Measurements from ENCODE around the gene OR2C3. TPM values are rescaled to one million over a fixed set of nuclear protein-coding genes. Genes with fewer than 3 reads are reported as not detected.

OR2C3 gene
- total and polyA plus RNA-seq, 2 of the 8 experiments (the other 6 are each of a cell fraction or from before 2014, with no cell fraction given) = not detected

DNA sequence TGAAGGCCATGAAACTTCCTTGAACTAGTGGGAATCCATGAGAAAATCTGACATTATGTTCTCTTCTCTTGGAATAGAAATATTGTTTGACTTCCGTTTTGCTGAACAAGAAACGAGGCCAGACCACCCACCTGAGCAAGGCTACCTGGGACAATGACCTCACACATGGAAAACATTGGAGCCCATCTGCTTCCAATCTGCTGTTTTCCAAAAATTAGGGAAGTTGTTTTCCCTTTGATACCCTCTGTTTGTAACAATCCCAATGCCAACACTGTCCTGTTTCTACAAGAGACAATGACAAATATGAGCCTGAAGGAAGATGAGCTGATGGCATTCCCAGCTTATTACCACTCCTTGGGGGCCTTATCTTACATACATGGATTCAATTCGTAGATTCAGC is 29.4 kb downstream of the OR2C3 start:
- Histone ChIP-seq H3K18ac (ENCODE audit: extremely low read depth, low read length) (no peak overlapping the region), H3K4ac (replicated peaks; ENCODE audit: insufficient read length, low read depth, low read length) (no peak overlapping the region), H3K27me3 (replicated peaks in 1 of 4; ENCODE audit: control insufficient read depth in 3 of 4, extremely low read depth in 1 of 4, insufficient read depth in 3 of 4, low read length in 3 of 4) (no peaks in the 10 kb centered on the region), H3K4me2 (ENCODE audit: insufficient read depth in 1 of 2, low read depth in 2 of 2, low read length in 2 of 2) (no peak overlapping the region), H2AK5ac (ENCODE audit: low read depth, low read length) (no peak overlapping the region), H4K91ac (replicated peaks; ENCODE audit: insufficient read length, low read length) (no peak overlapping the region), H2AFZ (ENCODE audit: low read length) (no peak overlapping the region), H3K23me2 (ENCODE audit: low read depth, low read length) (no peaks in the 10 kb centered on the region), H3K14ac (ENCODE audit: insufficient read length) (no peak overlapping the region), H3K27ac (ENCODE audit: low read depth, low read length) (no peak overlapping the region), H4K5ac (ENCODE audit: insufficient read length, low read depth, low read length) (no peak overlapping the region), H3K9ac (replicated peaks in 1 of 4; ENCODE audit: extremely low read depth in 1 of 4, low read depth in 3 of 4, low read length in 3 of 4) (no peak overlapping the region), H2BK12ac (ENCODE audit: low read depth, low read length) (no peak overlapping the region), H2BK20ac (ENCODE audit: low read length) (no peak overlapping the region), H3K9me3 (ENCODE audit: insufficient read depth in 2 of 2, low read depth in 1 of 2, low read length in 1 of 2) (no peaks in the 10 kb centered on the region), H2BK15ac (ENCODE audit: low read length) (no peak overlapping the region), H3K79me1 (ENCODE audit: low read depth, low read length) (no peaks in the 10 kb centered on the region), H3K4me3 (ENCODE audit: extremely low read depth in 1 of 4, insufficient read depth in 2 of 4, low read depth in 3 of 4, low read length in 4 of 4) (no peak overlapping the region), H3K4me1 (replicated peaks in 1 of 4; ENCODE audit: control insufficient read depth in 3 of 4, insufficient read depth in 4 of 4, low read length in 3 of 4) (no peaks in the 10 kb centered on the region), H2BK5ac (ENCODE audit: low read depth, low read length) (no peak overlapping the region), H4K20me1 (replicated peaks in 1 of 2; ENCODE audit: control insufficient read depth in 1 of 2, insufficient read depth in 2 of 2, low read length in 2 of 2) (no peaks in the 10 kb centered on the region), H3K23ac (ENCODE audit: insufficient read length) (no peak overlapping the region), H3K79me2 (ENCODE audit: control insufficient read depth in 1 of 2, insufficient read depth in 2 of 2, low read length in 2 of 2) (no peaks in the 10 kb centered on the region), H3K56ac (replicated peaks; ENCODE audit: insufficient read length, low read depth, low read length) (no peak overlapping the region), H2BK120ac (replicated peaks; ENCODE audit: low read depth, low read length) (no peak overlapping the region), H4K8ac (ENCODE audit: extremely low read depth, insufficient read depth, low read length) (no peak overlapping the region), H3K36me3 (ENCODE audit: control insufficient read depth in 2 of 4, insufficient read depth in 4 of 4, low read length in 3 of 4) (no peaks in the 10 kb centered on the region)
- FAIRE-seq (no peak), DNase-seq (ENCODE audit: low read depth in 1 of 2, low spot score in 2 of 2) (no peak)
- ChIA-PET POLR2A (ENCODE audit: partially characterized antibody) (no interaction called here), CTCF (ENCODE audit: partially characterized antibody) (no interaction called here)
- WGBS, 2 experiments (ENCODE audit: extremely low coverage in 1 of 2, insufficient coverage in 1 of 2, insufficient read length in 1 of 2, insufficient replicate concordance in 2 of 2, low coverage in 1 of 2, low lambda C conversion rate in 2 of 2, missing lambda C conversion rate in 1 of 2) = 54% methylated on average over 3 of the region's 3 CpGs; no CpG with 5 or more reads in 1 of the 2 experiments
- TF ChIP-seq EZH2 (IDR thresholded peaks at IDR 0.05; ENCODE audit: low read depth, low read length, severe bottlenecking) (no peak), CHD2 (IDR thresholded peaks at IDR 0.05; ENCODE audit: low read length) (no peak), JUND (IDR thresholded peaks at IDR 0.05; ENCODE audit: low read length) (no peak), YY1 (IDR thresholded peaks at IDR 0.05; ENCODE audit: low read depth, low read length) (no peak), POLR2AphosphoS5 (IDR thresholded peaks at IDR 0.05; ENCODE audit: low read depth, low read length) (no peak), RFX5 (IDR thresholded peaks at IDR 0.05; ENCODE audit: borderline replicate concordance, low read depth, low read length) (no peak)

Data from H1 (cell line).